GM06990 (cell line): ENCODE data around the gene PRLH.
"Not testable (repeated sequence)": the region's sequence is repeated elsewhere in the genome, so short reads cannot be mapped to it uniquely, and the experiment has no call there.

Experiments
- DNase-seq: peaks from one replicate; pipeline ENCODE4 v3.0.0-alpha.2; 2011; ENCODE audit not compliant: insufficient read length; ENCODE audit errors: extremely low read depth
- H3K27me3 ChIP-seq: replicated peaks from 2 replicates; pipeline ENCODE4 v1.6.0; 2011; ENCODE audit warnings: low read length; ENCODE audit not compliant: control insufficient read depth, insufficient read depth
- H3K36me3 ChIP-seq: 2 replicates; pipeline ENCODE4 v1.5.1; 2011; ENCODE audit warnings: low read length; ENCODE audit not compliant: control insufficient read depth, insufficient read depth
- H3K4me3 ChIP-seq: replicated peaks from 2 replicates; pipeline ENCODE4 v1.5.1; 2011; ENCODE audit warnings: low read depth, mild to moderate bottlenecking, control low read depth, low read length
- CTCF ChIP-seq: IDR thresholded peaks from 2 replicates; pipeline ENCODE4 v1.5.1; 2011; ENCODE audit warnings: low read length, control low read depth, mild to moderate bottlenecking, inconsistent platforms; ENCODE audit not compliant: insufficient read depth, poor library complexity, severe bottlenecking

PRLH gene

GRCh38 chr2:237594514-237594871 is 28.1 kb downstream of the PRLH start:
- H3K36me3 ChIP-seq = no peaks in the 10 kb centered on the region
- no peak for TF ChIP-seq CTCF
- no peak overlapping the region for H3K4me3 ChIP-seq
- no peak for DNase-seq
- no peaks in the 10 kb centered on the region for H3K27me3 ChIP-seq

DNA sequence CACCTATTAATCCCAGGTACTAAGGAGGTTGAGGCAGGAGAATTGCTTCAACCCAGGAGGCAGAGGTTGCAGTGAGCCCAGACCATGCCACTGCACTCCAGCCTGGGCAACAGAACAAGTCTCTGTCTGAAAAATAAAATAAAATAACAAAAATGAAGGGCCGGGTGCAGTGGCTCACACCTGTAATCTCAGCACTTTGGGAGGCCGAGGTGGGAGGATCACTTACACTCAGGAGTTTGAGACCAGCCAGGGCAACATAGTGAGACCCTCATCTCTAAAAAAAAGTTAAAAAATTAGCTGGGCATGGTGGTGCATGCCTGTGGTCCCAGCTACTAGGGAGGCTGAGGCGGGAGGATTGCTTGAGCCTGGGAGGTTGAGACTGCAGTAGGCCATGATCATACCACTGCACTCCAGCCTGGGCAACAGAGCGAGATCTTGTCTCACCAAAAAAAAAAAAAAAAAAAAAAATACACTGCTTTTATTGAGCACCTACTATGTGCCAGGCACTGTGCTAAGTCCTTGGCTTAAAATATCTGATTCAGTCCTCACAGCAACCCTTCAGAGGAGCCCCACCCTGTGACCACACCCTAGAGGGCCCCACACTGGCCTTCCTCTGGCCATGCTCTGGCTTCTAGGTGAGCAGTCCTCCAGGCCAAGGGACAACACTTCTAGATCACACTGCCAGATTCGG is 29.6 kb downstream of the PRLH start:
- not testable (repeated sequence) for H3K27me3 ChIP-seq, H3K36me3 ChIP-seq, H3K4me3 ChIP-seq, DNase-seq

- no peaks in the 10 kb centered on the region for H3K36me3 ChIP-seq
Observed at GRCh38 chr2:237596520-237597195, 30.3 kb downstream of the PRLH start.

DNA sequence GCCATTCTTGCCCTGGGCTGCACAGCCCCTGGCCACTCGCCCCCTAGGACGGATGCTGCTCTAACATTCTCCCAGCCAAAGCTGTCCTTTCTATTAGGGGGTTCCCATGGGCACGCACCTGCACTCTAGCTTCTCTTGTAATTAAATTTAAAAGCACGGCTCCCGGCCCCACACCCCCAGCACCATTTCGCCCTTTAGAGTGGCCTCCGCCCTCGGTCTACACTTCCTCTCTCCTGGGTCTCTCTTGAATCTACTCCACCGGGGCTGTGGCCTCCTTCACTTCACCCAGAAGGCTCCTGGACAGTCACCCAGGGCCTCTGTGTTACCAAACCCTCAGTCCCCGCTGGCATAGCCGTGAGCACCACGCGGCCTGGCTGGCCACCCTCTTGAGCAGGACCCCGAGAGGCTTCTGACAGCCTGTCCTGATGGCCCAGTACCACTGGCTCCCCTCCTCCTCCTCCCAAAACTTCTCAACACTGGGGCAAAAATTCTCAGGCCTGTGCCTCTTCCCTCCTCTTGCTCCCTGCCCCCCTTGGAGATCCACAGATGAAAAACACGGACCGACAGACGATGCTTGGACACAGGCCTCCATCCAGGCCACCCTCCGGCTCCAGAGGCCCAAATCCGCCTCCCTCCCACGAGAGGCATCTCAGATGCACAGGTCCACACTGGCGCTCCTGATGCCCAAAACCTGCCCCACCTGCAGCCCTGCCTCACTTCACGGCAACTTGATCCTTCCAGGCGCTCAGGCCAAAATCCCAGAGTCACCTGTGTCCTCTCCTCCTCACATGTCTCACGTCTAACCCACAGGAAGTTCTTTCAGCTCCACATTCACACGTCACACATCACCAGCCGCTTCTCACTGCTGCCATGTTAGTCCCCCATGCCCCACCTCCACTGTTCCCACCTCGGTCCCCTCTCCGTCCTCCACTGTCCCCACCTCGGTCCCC is 31.1 kb downstream of the PRLH start:
- no peaks in the 10 kb centered on the region for H3K27me3 ChIP-seq
- TF ChIP-seq CTCF = no peak
- H3K4me3 ChIP-seq = no peak overlapping the region
- no peaks in the 10 kb centered on the region for H3K36me3 ChIP-seq
- no peak for DNase-seq

More at GRCh38 chr2:237596520-237597195, 30.3 kb downstream of the PRLH start:
- no peak for DNase-seq
- no peak for TF ChIP-seq CTCF
- no peaks in the 10 kb centered on the region for H3K27me3 ChIP-seq
- H3K4me3 ChIP-seq = no peak overlapping the region

DNA sequence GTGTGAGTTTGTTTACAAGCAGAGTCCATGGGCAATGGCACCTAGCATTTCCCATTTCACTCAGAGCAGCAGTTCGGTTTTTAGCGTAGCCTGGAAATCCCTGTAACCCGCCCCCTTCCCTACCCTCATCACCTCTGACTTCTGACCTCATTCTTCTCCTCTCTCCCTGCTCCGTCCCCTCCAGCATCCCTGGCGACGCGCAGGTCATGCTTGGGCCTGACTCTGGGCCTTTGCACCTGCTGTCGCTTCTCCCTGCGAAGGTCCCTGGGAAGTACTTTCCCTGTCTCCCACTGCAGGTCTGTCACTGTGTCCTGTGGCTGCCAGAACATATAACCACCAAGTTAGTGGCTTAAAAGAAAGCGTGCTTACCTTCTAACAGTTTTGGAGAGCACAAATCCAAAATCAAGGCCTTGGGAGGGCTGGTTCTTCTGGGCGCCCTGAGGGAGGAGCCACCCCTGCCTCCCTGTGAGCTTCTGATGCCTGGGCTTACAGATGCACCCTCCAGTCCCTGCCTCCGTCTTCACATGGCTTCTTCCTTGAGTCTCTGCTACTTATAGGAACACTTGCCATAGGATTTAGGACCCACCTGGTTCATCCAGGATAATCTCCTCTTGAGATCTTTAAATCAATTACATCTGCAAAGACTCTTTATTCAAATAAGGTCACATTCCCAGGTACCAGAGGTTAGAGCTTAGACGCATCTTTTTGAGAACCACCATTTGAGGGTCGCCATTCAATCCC is 32.3 kb downstream of the PRLH start:
- Histone ChIP-seq H3K27me3 (no peaks in the 10 kb centered on the region), H3K36me3 (no peaks in the 10 kb centered on the region), H3K4me3 (no peak overlapping the region)
- DNase-seq = no peak
- no peak for TF ChIP-seq CTCF
